BLaER1 (cell line): ENCODE results near the gene INSR.
A peak's percentile ranks its signal among the peaks of the same experiment; 100 is the strongest.

Experiments
- H3K27ac ChIP-seq: shearing (Covaris generic); formaldehyde crosslinking; 2 replicates; pipeline ENCODE4 v1.8.1; 2022
- H3K27me3 ChIP-seq: shearing (Covaris generic); formaldehyde crosslinking; 2 replicates; pipeline ENCODE4 v1.8.1; 2022
- H3K36me3 ChIP-seq: shearing (Covaris generic); formaldehyde crosslinking; 2 replicates; pipeline ENCODE4 v1.8.1; 2022
- H3K4me1 ChIP-seq: shearing (Covaris generic); formaldehyde crosslinking; 2 replicates; pipeline ENCODE4 v1.8.1; 2022
- H3K4me2 ChIP-seq: shearing (Covaris generic); formaldehyde crosslinking; 2 replicates; pipeline ENCODE4 v1.8.1; 2022
- H3K4me3 ChIP-seq: shearing (Covaris generic); formaldehyde crosslinking; 2 replicates; pipeline ENCODE4 v1.8.1; 2022
- H3K9ac ChIP-seq: shearing (Covaris generic); formaldehyde crosslinking; 2 replicates; pipeline ENCODE4 v1.8.1; 2022
- H3K9me3 ChIP-seq: shearing (Covaris generic); formaldehyde crosslinking; 2 replicates; pipeline ENCODE4 v1.8.1; 2022
- H4K20me1 ChIP-seq: shearing (Covaris generic); formaldehyde crosslinking; 2 replicates; pipeline ENCODE4 v1.8.1; 2022
- Cebpa-rat ChIP-seq: shearing (Covaris generic); IDR thresholded peaks from 2 replicates; pipeline ENCODE4 v1.8.1; 2022

Gene INSR

GRCh38 chr19:7293762-7294557 lies at the start of gene INSR:
INSR (minus strand) TSS chr19:7294414; CDS start chr19:7293891, 523 bp downstream.
- Histone ChIP-seq H3K4me1 (peaks cover 47% of the 10 kb centered on the region), H3K36me3 (peaks cover 5% of the 10 kb centered on the region; the same call in 1 of the 2 replicates), H3K9ac (peak within 1 kb of the TSS; percentile 99), H3K27me3 (no peaks in the 10 kb centered on the region), H3K4me2 (peak within 1 kb of the TSS; percentile 87), H3K27ac (peak within 1 kb of the TSS; percentile 98), H3K9me3 (no peaks in the 10 kb centered on the region; the same call in 1 of the 2 replicates), H4K20me1 (peaks cover 41% of the 10 kb centered on the region), H3K4me3 (peak within 1 kb of the TSS; percentile 98)
- TF ChIP-seq Cebpa-rat, result no peak

GRCh38 chr19:7342143-7342542 lies 47.9 kb upstream of the INSR start:
- Histone ChIP-seq H3K27me3 (no peaks in the 10 kb centered on the region), H3K4me2 (peak overlapping the region; percentile 83), H3K4me3 (no peak overlapping the region), H3K27ac (peak overlapping the region; percentile 94), H3K9me3 (no peaks in the 10 kb centered on the region), H3K9ac (no peak overlapping the region), H3K4me1 (peaks cover 96% of the 10 kb centered on the region), H4K20me1 (no peaks in the 10 kb centered on the region), H3K36me3 (no peaks in the 10 kb centered on the region)
- TF ChIP-seq Cebpa-rat, result no peak

GRCh38 chr19:7340959-7341837 lies 47.0 kb upstream of the INSR start:
- no peaks in the 10 kb centered on the region for H4K20me1 ChIP-seq
- no peaks in the 10 kb centered on the region for H3K9me3 ChIP-seq
- peak overlapping the region; percentile 59 for H3K9ac ChIP-seq
- H3K4me1 ChIP-seq, result peaks cover 96% of the 10 kb centered on the region
- peak overlapping the region; percentile 94 for H3K27ac ChIP-seq
- peak overlapping the region; percentile 83 for H3K4me2 ChIP-seq
- H3K27me3 ChIP-seq, result no peaks in the 10 kb centered on the region
- TF ChIP-seq Cebpa-rat, result no peak
- H3K4me3 ChIP-seq, result no peak overlapping the region
- no peaks in the 10 kb centered on the region for H3K36me3 ChIP-seq

- peak overlapping the region; percentile 94 for H3K27ac ChIP-seq
- no peak; the same call in 1 of the 2 replicates for TF ChIP-seq Cebpa-rat
- H4K20me1 ChIP-seq, result no peaks in the 10 kb centered on the region
- peak overlapping the region; percentile 83 for H3K4me2 ChIP-seq
- H3K36me3 ChIP-seq, result no peaks in the 10 kb centered on the region
- peak overlapping the region; percentile 36 for H3K4me3 ChIP-seq
- H3K9ac ChIP-seq, result peak overlapping the region; percentile 73
- H3K9me3 ChIP-seq, result no peaks in the 10 kb centered on the region
- H3K4me1 ChIP-seq, result peaks cover 96% of the 10 kb centered on the region
- no peaks in the 10 kb centered on the region for H3K27me3 ChIP-seq
These were observed 43.4 kb upstream of the INSR start for GRCh38 chr19:7337380-7338194.

GRCh38 chr19:7336321-7336973 lies 42.2 kb upstream of the INSR start:
- peak overlapping the region; percentile 94 for H3K27ac ChIP-seq

GRCh38 chr19:7333198-7334118 lies 39.2 kb upstream of the INSR start:
- TF ChIP-seq Cebpa-rat, result 0 out of 2 replicates have a peak, but pooled peaks have one; percentile 29
- Histone ChIP-seq H3K4me3 (no peak overlapping the region), H3K27ac (peak overlapping the region; percentile 94), H3K9me3 (no peaks in the 10 kb centered on the region), H3K36me3 (no peaks in the 10 kb centered on the region), H3K27me3 (no peaks in the 10 kb centered on the region), H3K9ac (peak overlapping the region; percentile 54), H3K4me2 (peak overlapping the region; percentile 83), H3K4me1 (peaks cover 64% of the 10 kb centered on the region), H4K20me1 (no peaks in the 10 kb centered on the region)

More at GRCh38 chr19:7336321-7336973, 42.2 kb upstream of the INSR start:
- H3K9ac ChIP-seq, result peak overlapping the region; percentile 73
- H3K9me3 ChIP-seq, result no peaks in the 10 kb centered on the region
- no peaks in the 10 kb centered on the region for H3K36me3 ChIP-seq
- H3K4me2 ChIP-seq, result peak overlapping the region; percentile 83
- H3K4me3 ChIP-seq, result peak overlapping the region; percentile 36
- peaks cover 93% of the 10 kb centered on the region for H3K4me1 ChIP-seq
- TF ChIP-seq Cebpa-rat, result no peak
- no peaks in the 10 kb centered on the region for H4K20me1 ChIP-seq
- no peaks in the 10 kb centered on the region for H3K27me3 ChIP-seq

GRCh38 chr19:7331446-7331845 lies 37.2 kb upstream of the INSR start:
- peaks cover 1% of the 10 kb centered on the region; the same call in 1 of the 2 replicates for H3K9me3 ChIP-seq
- no peak overlapping the region for H3K9ac ChIP-seq
- no peak overlapping the region for H3K4me3 ChIP-seq
- no peak overlapping the region for H3K27ac ChIP-seq
- no peak overlapping the region for H3K4me2 ChIP-seq
- no peaks in the 10 kb centered on the region for H4K20me1 ChIP-seq
- peaks cover 53% of the 10 kb centered on the region for H3K4me1 ChIP-seq
- no peaks in the 10 kb centered on the region for H3K36me3 ChIP-seq
- no peak for TF ChIP-seq Cebpa-rat
- H3K27me3 ChIP-seq, result no peaks in the 10 kb centered on the region

- H3K9ac ChIP-seq, result no peak overlapping the region
- H3K4me1 ChIP-seq, result peaks cover 26% of the 10 kb centered on the region
- H3K27me3 ChIP-seq, result no peaks in the 10 kb centered on the region
- no peak overlapping the region for H3K27ac ChIP-seq
- H3K4me3 ChIP-seq, result no peak overlapping the region
- H3K9me3 ChIP-seq, result peaks cover 24% of the 10 kb centered on the region
- no peaks in the 10 kb centered on the region for H3K36me3 ChIP-seq
- no peak overlapping the region for H3K4me2 ChIP-seq
- no peaks in the 10 kb centered on the region for H4K20me1 ChIP-seq
- TF ChIP-seq Cebpa-rat, result no peak
These were observed 34.4 kb upstream of the INSR start for GRCh38 chr19:7328647-7329046.
